Loucy (cell line): ENCODE measurements around the gene PRPH.
A peak's percentile ranks its signal among the peaks of the same experiment; 100 is the strongest.
"Not testable (repeated sequence)": the region's sequence is repeated elsewhere in the genome, so short reads cannot be mapped to it uniquely, and the experiment has no call there.

Experiments
- H2AFZ ChIP-seq: fragments of 200-600 bp; sonication (generic); 2 replicates; pipeline ENCODE4 v1.6.0; 2016; ENCODE audit warnings: antibody characterized with exemption, mild to moderate bottlenecking, low read length, moderate library complexity
- H3F3A ChIP-seq: fragments of 200-600 bp; 2 replicates; pipeline ENCODE4 v1.6.0; 2016; ENCODE audit warnings: antibody characterized with exemption, low read depth, mild to moderate bottlenecking
- H3K27me3 ChIP-seq: fragments of 200-600 bp; sonication (generic); 2 replicates; pipeline ENCODE4 v1.6.1; 2014; ENCODE audit warnings: low read length, mild to moderate bottlenecking; ENCODE audit not compliant: insufficient read depth, poor library complexity, severe bottlenecking
- H3K36me3 ChIP-seq: fragments of 200-600 bp; sonication (generic); 2 replicates; pipeline ENCODE4 v1.6.1; 2016; ENCODE audit warnings: low read length; ENCODE audit not compliant: insufficient read depth
- H3K4me1 ChIP-seq: fragments of 200-600 bp; sonication (generic); 2 replicates; pipeline ENCODE4 v1.5.1; 2014; ENCODE audit warnings: low read length, mild to moderate bottlenecking; ENCODE audit not compliant: insufficient read depth, poor library complexity, severe bottlenecking
- H3K4me2 ChIP-seq: fragments of 200-600 bp; sonication (generic); 2 replicates; pipeline ENCODE4 v1.6.0; 2014; ENCODE audit warnings: antibody characterized with exemption, low read length, low read depth, mild to moderate bottlenecking; ENCODE audit not compliant: poor library complexity, severe bottlenecking
- H3K4me3 ChIP-seq: fragments of 200-600 bp; sonication (generic); 2 replicates; pipeline ENCODE4 v1.5.1; 2014; ENCODE audit warnings: low read length, mild to moderate bottlenecking, mixed read lengths; ENCODE audit not compliant: poor library complexity, severe bottlenecking
- H3K79me2 ChIP-seq: fragments of 200-600 bp; sonication (generic); 2 replicates; pipeline ENCODE4 v1.6.1; 2014; ENCODE audit warnings: low read length; ENCODE audit not compliant: insufficient read depth
- H3K9ac ChIP-seq: fragments of 200-600 bp; sonication (generic); 2 replicates; pipeline ENCODE4 v1.6.0; 2014; ENCODE audit warnings: mild to moderate bottlenecking, low read depth, low read length, moderate library complexity; ENCODE audit not compliant: poor library complexity, severe bottlenecking
- H3K9me2 ChIP-seq: fragments of 200-600 bp; sonication (generic); replicated peaks from 2 replicates; pipeline ENCODE4 v1.6.1; 2016; ENCODE audit warnings: low read depth, low read length, mixed read lengths
- H3K9me3 ChIP-seq: fragments of 200-600 bp; sonication (generic); 2 replicates; pipeline ENCODE4 v1.6.1; 2014; ENCODE audit warnings: mild to moderate bottlenecking, antibody characterized with exemption, low read length, low read depth; ENCODE audit not compliant: insufficient read depth
- H4K20me1 ChIP-seq: fragments of 200-600 bp; sonication (generic); 2 replicates; pipeline ENCODE4 v1.6.0; 2014; ENCODE audit warnings: antibody characterized with exemption, low read length, mild to moderate bottlenecking; ENCODE audit not compliant: insufficient read depth, poor library complexity, severe bottlenecking
- CTCF ChIP-seq: fragments of 200-600 bp; sonication (generic); conservative IDR thresholded peaks from 2 replicates; pipeline ENCODE4 v1.5.1; 2014; ENCODE audit warnings: mild to moderate bottlenecking, antibody characterized with exemption, low read length
- EZH2phosphoT487 ChIP-seq: fragments of 200-600 bp; IDR thresholded peaks from 2 replicates; pipeline ENCODE4 v1.6.1; 2018; ENCODE audit warnings: antibody characterized with exemption, mild to moderate bottlenecking, moderate library complexity, borderline replicate concordance

Gene PRPH

DNA sequence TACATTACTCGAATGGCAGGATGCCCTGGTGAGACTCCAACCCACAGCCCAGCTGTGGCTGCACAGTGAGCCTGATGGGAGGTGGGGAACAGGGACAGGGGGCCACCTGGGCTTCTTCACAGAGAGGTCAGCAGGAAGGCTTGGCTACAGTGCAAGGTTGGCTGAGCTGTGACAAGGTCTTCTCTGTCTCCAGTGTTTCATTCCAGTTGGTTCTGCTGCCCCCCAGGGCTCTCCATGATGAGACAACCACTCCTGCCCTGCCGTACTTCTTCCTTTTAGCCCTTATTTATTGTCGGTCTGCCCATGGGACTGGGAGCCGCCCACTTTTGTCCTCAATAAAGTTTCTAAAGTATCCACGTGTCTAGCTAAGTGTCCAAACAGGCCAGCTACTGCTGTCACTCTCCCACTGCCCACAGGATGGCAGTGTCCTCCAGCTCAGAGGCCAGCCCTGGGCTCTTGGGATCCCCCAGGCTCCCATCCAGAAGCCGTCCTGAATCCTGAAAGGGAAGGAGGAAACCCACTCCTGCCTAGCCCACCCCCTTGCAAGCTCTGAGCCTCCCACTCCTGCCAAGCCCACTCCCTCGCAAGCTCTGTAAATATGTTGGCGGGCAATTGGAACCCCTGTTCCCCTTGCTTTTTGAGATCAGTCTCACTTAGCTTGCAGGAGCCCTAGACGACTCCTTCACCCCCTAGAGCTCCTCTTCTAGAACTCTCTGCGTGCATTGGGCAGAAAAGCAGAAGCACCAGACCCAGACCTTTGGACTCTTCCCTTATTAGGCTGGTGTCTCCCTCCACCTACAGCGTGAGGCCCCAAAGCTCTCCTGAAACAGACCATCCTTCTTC lies 36.7 kb downstream of the PRPH start:
- TF ChIP-seq EZH2phosphoT487 (no peak), CTCF (peak; percentile 68)
- no peaks in the 10 kb centered on the region for H3K9me2 ChIP-seq
- no peak overlapping the region for H3K9ac ChIP-seq
- H2AFZ ChIP-seq = no peak overlapping the region
- no peak overlapping the region for H3K4me3 ChIP-seq
- no peaks in the 10 kb centered on the region for H3K4me1 ChIP-seq
- H3K36me3 ChIP-seq = peaks cover 33% of the 10 kb centered on the region; the same call in 1 of the 2 replicates
- H4K20me1 ChIP-seq = no peaks in the 10 kb centered on the region
- H3K9me3 ChIP-seq = no peaks in the 10 kb centered on the region
- H3F3A ChIP-seq = no peaks in the 10 kb centered on the region
- H3K4me2 ChIP-seq = no peak overlapping the region
- no peaks in the 10 kb centered on the region for H3K27me3 ChIP-seq
- peaks cover 9% of the 10 kb centered on the region; the same call in 1 of the 2 replicates for H3K79me2 ChIP-seq

DNA sequence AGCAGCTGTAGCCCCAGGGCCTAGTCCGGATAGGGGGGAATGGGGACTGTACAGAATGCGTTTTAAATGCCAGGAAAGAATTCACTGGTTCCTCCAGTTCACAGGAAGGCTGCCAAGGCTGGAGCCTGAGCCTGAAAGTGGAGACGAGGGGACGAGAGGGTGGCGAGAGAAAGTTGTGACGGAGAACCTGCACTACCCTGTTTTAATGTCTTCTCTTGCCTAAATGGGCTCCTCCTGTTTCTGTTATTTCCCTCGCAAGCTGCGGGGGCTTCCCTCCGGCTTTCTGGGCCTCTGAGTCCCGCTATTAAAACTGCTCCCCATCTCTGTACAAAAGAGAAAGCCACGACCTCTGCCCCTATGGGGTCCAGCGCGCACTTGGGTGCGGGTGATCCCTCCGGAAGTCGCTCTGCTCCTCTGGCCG lies 37.5 kb downstream of the PRPH start:
- Histone ChIP-seq H3K4me3 (no peak overlapping the region), H3K9ac (no peak overlapping the region), H3K27me3 (no peaks in the 10 kb centered on the region), H3F3A (no peaks in the 10 kb centered on the region), H2AFZ (no peak overlapping the region), H3K79me2 (0 out of 2 replicates have a peak, but pooled peaks cover under 1% of the 10 kb centered on the region), H4K20me1 (no peaks in the 10 kb centered on the region), H3K4me1 (peaks cover 3% of the 10 kb centered on the region), H3K9me3 (no peaks in the 10 kb centered on the region), H3K9me2 (no peaks in the 10 kb centered on the region), H3K36me3 (peaks cover 24% of the 10 kb centered on the region; the same call in 1 of the 2 replicates), H3K4me2 (no peak overlapping the region)
- no peak for TF ChIP-seq CTCF
- TF ChIP-seq EZH2phosphoT487 = no peak

- Histone ChIP-seq H3K4me3 (no peak overlapping the region), H3K9me3 (no peaks in the 10 kb centered on the region), H3K36me3 (peaks cover 24% of the 10 kb centered on the region; the same call in 1 of the 2 replicates), H3K9me2 (no peaks in the 10 kb centered on the region), H3K4me2 (no peak overlapping the region), H3K9ac (no peak overlapping the region), H4K20me1 (no peaks in the 10 kb centered on the region), H3K4me1 (peaks cover 8% of the 10 kb centered on the region), H2AFZ (no peak overlapping the region), H3K79me2 (no peaks in the 10 kb centered on the region), H3K27me3 (no peaks in the 10 kb centered on the region), H3F3A (no peaks in the 10 kb centered on the region)
- no peak for TF ChIP-seq CTCF
- TF ChIP-seq EZH2phosphoT487 = no peak
These were observed 38.0 kb downstream of the PRPH start for GRCh38 chr12:49332891-49333371.

DNA sequence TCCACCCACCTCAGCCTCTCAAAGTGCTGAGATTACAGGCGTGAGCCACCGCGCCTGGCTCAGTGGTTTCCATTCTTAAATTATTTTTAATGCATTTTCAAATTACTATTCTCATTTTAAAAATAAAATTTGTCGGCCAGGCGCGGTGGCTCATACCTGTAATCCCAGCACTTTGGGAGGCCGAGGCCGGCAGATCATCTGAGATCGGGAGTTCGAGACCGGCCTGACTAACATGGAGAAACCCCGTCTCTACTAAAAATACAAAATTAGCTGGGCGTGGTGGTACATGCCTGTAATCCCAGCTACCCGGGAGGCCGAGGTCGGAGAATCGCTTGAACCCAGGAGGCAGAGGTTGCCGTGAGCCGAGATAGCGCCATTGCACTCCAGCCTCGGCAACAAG lies 38.8 kb downstream of the PRPH start:
- not testable (repeated sequence) for H4K20me1 ChIP-seq

More for the DNA sequence above, 38.8 kb downstream of the PRPH start:
- H3K4me1 ChIP-seq = peaks cover 14% of the 10 kb centered on the region
- not testable (repeated sequence) for H3K79me2 ChIP-seq, H3K9me2 ChIP-seq, H3K4me2 ChIP-seq, H3K9me3 ChIP-seq, H2AFZ ChIP-seq, H3K4me3 ChIP-seq, H3K9ac ChIP-seq, H3F3A ChIP-seq, H3K27me3 ChIP-seq
- H3K36me3 ChIP-seq = peaks cover 24% of the 10 kb centered on the region; the same call in 1 of the 2 replicates
